ENCODE results near the gene MS4A15. TPM values are rescaled to one million over a fixed set of nuclear protein-coding genes. Genes with fewer than 3 reads are reported as not detected.

The MS4A15 gene
- total and polyA plus RNA-seq, 10 of the 15 experiments (the other 5 are each of a cell fraction or from before 2014, with no cell fraction given), result 0.05 to 0.84 (median 0.45) TPM

GRCh38 chr11:60818057-60818456 lies 61.4 kb downstream of the MS4A15 start:
- Histone ChIP-seq H3K36me3 (ENCODE audit: control insufficient read depth in 2 of 2, insufficient read depth in 2 of 2, low read length in 1 of 2) (no peaks in the 10 kb centered on the region), H2AFZ (ENCODE audit: control insufficient read depth, low read depth, low read length) (no peak overlapping the region), H3K9me3 (replicated peaks; ENCODE audit: control insufficient read depth, insufficient read depth, low read length) (peaks cover 9% of the 10 kb centered on the region), H3K27me3 (replicated peaks in 1 of 2; ENCODE audit: control insufficient read depth in 2 of 2, insufficient read depth in 2 of 2, low read length in 1 of 2) (no peaks in the 10 kb centered on the region), H3K4me2 (ENCODE audit: control insufficient read depth, insufficient read depth) (no peak overlapping the region), H4K20me1 (ENCODE audit: control insufficient read depth, insufficient read depth) (no peaks in the 10 kb centered on the region), H3K79me2 (ENCODE audit: control insufficient read depth, insufficient read depth, low read length) (no peaks in the 10 kb centered on the region), H3K4me1 (ENCODE audit: control insufficient read depth, insufficient read depth, low read length) (no peaks in the 10 kb centered on the region), H3K27ac (ENCODE audit: control insufficient read depth, insufficient read depth) (no peak overlapping the region), H3K9ac (ENCODE audit: control insufficient read depth, insufficient read depth, low read length) (no peak overlapping the region), H3K4me3 (no peak overlapping the region)
- no peak for TF ChIP-seq RELB (IDR thresholded peaks at IDR 0.05; ENCODE audit: low read depth)
- no peak for TF ChIP-seq ZZZ3 (IDR thresholded peaks at IDR 0.05; ENCODE audit: control insufficient read depth, insufficient read length, low read depth)
- TF ChIP-seq EZH2 (IDR thresholded peaks at IDR 0.05; ENCODE audit: borderline replicate concordance, control insufficient read depth, low read depth, low read length), result no peak
- in situ Hi-C loops (cut with MboI) (no loop called here), intact Hi-C loops (cut with micrococcal nuclease; ENCODE audit: unreplicated experiment) (no loop called here)
- ChIA-PET SMC1A (ENCODE audit: uncharacterized antibody, unreplicated experiment) (no interaction called here), RAD21 (ENCODE audit: unreplicated experiment) (interaction anchor here (1.0 kb wide), 1 partner anchor 13 kb away, joined by 3 read pairs; no protein-coding TSS in a partner anchor), POLR2A (no interaction called here), CTCF (interaction anchor here (1.4 kb wide), 1 partner anchor 13 kb away, joined by 6 read pairs; no protein-coding TSS in a partner anchor)
- no peak for FAIRE-seq
- BruUV-seq (replicated peaks), result no TSS peak
- 54% methylated on average over 4 of the region's 4 CpGs for WGBS (ENCODE audit: insufficient coverage, insufficient replicate concordance, low lambda C conversion rate, missing lambda C conversion rate)
- DNase-seq (ENCODE audit: low read depth, low spot score), result no peak
- no peak for ATAC-seq

All from GM12878 (cell line).